Measurements from ENCODE around the gene SDHB. TPM values are rescaled to one million over a fixed set of nuclear protein-coding genes. Genes with fewer than 3 reads are reported as not detected.

SDHB gene
- total and polyA plus RNA-seq, 9 of the 15 experiments (the other 6 are each of a cell fraction or from before 2014, with no cell fraction given) = 207 to 554 (median 365) TPM

GRCh38 chr1:16973215-16973614, 80.6 kb downstream of the SDHB start:
- H3K4me2 ChIP-seq (ENCODE audit: insufficient read depth, low read length) = no peak overlapping the region
- H3K9ac ChIP-seq (ENCODE audit: insufficient read depth in 1 of 2, low read depth in 2 of 2, low read length in 2 of 2) = no peak overlapping the region
- DNase-seq (ENCODE audit: extremely low read depth in 1 of 4, low spot score in 3 of 4) = no peak
- no peak for ATAC-seq
- peak; percentile 29 for FAIRE-seq
- ChIA-PET POLR2A (interaction anchor here (1.7 kb wide), 1 partner anchor 12 kb away, joined by 4 read pairs; no protein-coding TSS in a partner anchor), CTCF (ENCODE audit: low intra/inter-chr PET ratio) (no interaction called here)
- WGBS (ENCODE audit: insufficient coverage, low coverage, missing lambda C conversion rate) = 24% methylated on average over 9 of the region's 9 CpGs
- H3K79me2 ChIP-seq (ENCODE audit: control insufficient read depth, insufficient read depth, low read length) = no peaks in the 10 kb centered on the region
- H3K9me3 ChIP-seq (replicated peaks; ENCODE audit: control insufficient read depth, insufficient read depth, low read depth, low read length) = no peaks in the 10 kb centered on the region
- in situ Hi-C loops (cut with MboI) (no loop called here), intact Hi-C loops (cut with micrococcal nuclease) (no loop called here)
- no peak overlapping the region for H3K27ac ChIP-seq (ENCODE audit: extremely low read depth, low read depth, low read length)
- H2AFZ ChIP-seq (ENCODE audit: low read depth, low read length) = no peak overlapping the region
- no peaks in the 10 kb centered on the region for H3K9me1 ChIP-seq (ENCODE audit: control insufficient read depth, insufficient read depth, low read length)
- H3K4me3 ChIP-seq = no peak overlapping the region
- H4K20me1 ChIP-seq (replicated peaks; ENCODE audit: control insufficient read depth, insufficient read depth, low read length) = peaks cover 15% of the 10 kb centered on the region
- peaks cover 0 to 49% of the 10 kb centered on the region in 2 experiments; a peak in 2 of 5 replicates for H3K4me1 ChIP-seq (replicated peaks in 1 of 2; ENCODE audit: control insufficient read depth in 2 of 2, insufficient read depth in 2 of 2, low read length in 2 of 2)
- no peaks in the 10 kb centered on the region for H3K36me3 ChIP-seq (ENCODE audit: control insufficient read depth, insufficient read depth, low read length)
- H3K27me3 ChIP-seq (ENCODE audit: control insufficient read depth in 2 of 2, insufficient read depth in 2 of 2, low read length in 2 of 2) = peaks cover 25 to 43% of the 10 kb centered on the region in 2 experiments
- BruUV-seq (replicated peaks) = no TSS peak
- TF ChIP-seq AFF1 (IDR thresholded peaks at IDR 0.05; ENCODE audit: low read depth in 1 of 2, partially characterized antibody in 2 of 2) (no peak), CHD4 (IDR thresholded peaks at IDR 0.05; ENCODE audit: insufficient read depth, insufficient replicate concordance, low read depth, low read length, poor library complexity, severe bottlenecking) (peak; percentile 76), DMBX1 (CRISPR knock-in tag; IDR thresholded peaks at IDR 0.05; ENCODE audit: borderline replicate concordance) (no peak), ZNF165 (CRISPR knock-in tag; IDR thresholded peaks at IDR 0.05; ENCODE audit: borderline replicate concordance) (no peak), E2F4 (CRISPR knock-in tag; IDR thresholded peaks at IDR 0.05; ENCODE audit: low read depth) (no peak), NCOR1 (IDR thresholded peaks at IDR 0.05) (no peak), BCOR (IDR thresholded peaks at IDR 0.05) (peak; percentile 92), ZBTB7A (IDR thresholded peaks at IDR 0.05; ENCODE audit: borderline replicate concordance, control insufficient read depth, low read depth, low read length) (0 out of 2 replicates have a peak, but pooled peaks have one; percentile 8), TBL1XR1 (IDR thresholded peaks at IDR 0.05; ENCODE audit: low read length in 2 of 2) (no peak), ZNF324 (CRISPR knock-in tag; IDR thresholded peaks at IDR 0.05) (no peak), CBX2 (IDR thresholded peaks at IDR 0.05; ENCODE audit: insufficient read depth, low read length, poor library complexity, severe bottlenecking) (no peak), ADNP (tag; IDR thresholded peaks at IDR 0.05) (peak; percentile 67), E2F8 (IDR thresholded peaks at IDR 0.05; ENCODE audit: low read depth, partially characterized antibody) (no peak), SMARCC2 (IDR thresholded peaks at IDR 0.05; ENCODE audit: low read depth) (no peak), ZNF444 (CRISPR knock-in tag; IDR thresholded peaks at IDR 0.05) (no peak)
